Activated naive CD8-positive, alpha-beta T cell treated with anti-CD3 and anti-CD28 coated beads for 36 hours (primary cell): ENCODE data around the gene RAX. TPM values are rescaled to one million over a fixed set of nuclear protein-coding genes. Genes with fewer than 3 reads are reported as not detected.
A peak's percentile ranks its signal among the peaks of the same experiment; 100 is the strongest.

Experiments used
- DNase-seq: peaks from one replicate; pipeline ENCODE4 v3.0.0; 2021
- H3K27ac Mint-ChIP-seq: one replicate; pipeline ENCODE4 v1.8.0; 2022; ENCODE audit warnings: mild to moderate bottlenecking, moderate library complexity, mixed read lengths
- H3K27me3 Mint-ChIP-seq: one replicate; pipeline ENCODE4 v1.8.0; 2022; ENCODE audit warnings: mild to moderate bottlenecking, mixed read lengths
- H3K36me3 Mint-ChIP-seq: one replicate; pipeline ENCODE4 v1.8.0; 2021; ENCODE audit warnings: mild to moderate bottlenecking, mixed read lengths
- H3K4me1 Mint-ChIP-seq: one replicate; pipeline ENCODE4 v1.8.0; 2021; ENCODE audit warnings: mixed read lengths
- H3K4me3 Mint-ChIP-seq: one replicate; pipeline ENCODE4 v1.8.0; 2022; ENCODE audit warnings: mild to moderate bottlenecking, moderate library complexity, mixed read lengths
- H3K9me3 Mint-ChIP-seq: one replicate; pipeline ENCODE4 v1.8.0; 2022; ENCODE audit warnings: mixed read lengths
- total RNA-seq, 2 experiments: library from RNA; stranded (reverse); gene quantifications; one replicate each; pipeline ENCODE4 v1.2.3, GENCODE V29; 2021

The RAX gene
- total RNA-seq, 2 experiments from 2014 or later = not detected

DNA sequence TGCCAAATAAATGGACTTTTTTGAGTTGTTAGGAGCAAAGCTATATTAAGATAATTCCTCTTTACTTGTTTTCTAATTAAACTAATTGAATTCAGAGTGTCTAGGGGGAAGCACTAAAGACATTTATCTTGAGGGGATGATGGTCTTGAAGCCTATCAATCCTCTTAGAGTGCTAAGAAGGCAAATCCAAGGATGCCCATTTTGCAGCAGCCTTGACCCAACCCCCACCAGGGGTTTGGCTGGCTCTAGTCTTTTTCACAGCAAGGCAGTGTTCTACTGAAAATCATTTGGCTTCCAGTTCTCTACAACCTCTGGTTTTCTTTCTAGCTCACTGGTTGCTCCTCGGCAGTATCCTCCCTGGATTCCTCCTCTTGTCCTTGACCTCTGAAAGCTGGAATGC, 6.5 kb upstream of the RAX start:
- Mint-ChIP-seq H3K4me1 (peaks cover 3% of the 10 kb centered on the region), H3K27me3 (peaks cover 73% of the 10 kb centered on the region), H3K36me3 (no peaks in the 10 kb centered on the region), H3K27ac (no peak overlapping the region), H3K9me3 (no peaks in the 10 kb centered on the region), H3K4me3 (no peak overlapping the region)
- DNase-seq = no peak

- Mint-ChIP-seq H3K27me3 (peaks cover 73% of the 10 kb centered on the region), H3K4me3 (no peak overlapping the region), H3K4me1 (peaks cover 3% of the 10 kb centered on the region), H3K9me3 (no peaks in the 10 kb centered on the region), H3K27ac (no peak overlapping the region), H3K36me3 (no peaks in the 10 kb centered on the region)
- DNase-seq = no peak
These were observed 5.9 kb upstream of the RAX start for GRCh38 chr18:59279193-59279592.

DNA sequence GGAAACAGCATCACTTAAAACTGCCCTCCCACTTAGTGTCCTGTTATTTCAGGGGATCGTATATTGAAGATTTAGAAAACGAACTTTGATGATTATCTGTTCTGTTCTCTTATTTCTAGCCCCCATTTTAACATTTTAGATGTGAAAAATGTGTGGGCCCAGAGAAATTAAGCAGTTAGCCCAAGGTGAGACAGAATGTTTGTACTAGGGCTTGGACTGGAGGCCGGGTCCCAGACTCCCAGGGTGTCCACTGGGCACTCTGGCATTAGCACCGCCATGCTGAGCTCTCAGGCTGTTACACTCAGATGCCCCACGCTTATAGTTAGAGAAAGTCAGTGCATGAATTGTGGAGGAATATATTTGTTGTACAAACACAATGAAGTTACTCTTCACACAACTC, 5.5 kb upstream of the RAX start:
- Mint-ChIP-seq H3K27ac (no peak overlapping the region), H3K4me1 (peaks cover 3% of the 10 kb centered on the region), H3K27me3 (peaks cover 73% of the 10 kb centered on the region), H3K9me3 (no peaks in the 10 kb centered on the region), H3K4me3 (no peak overlapping the region), H3K36me3 (no peaks in the 10 kb centered on the region)
- DNase-seq = no peak

DNA sequence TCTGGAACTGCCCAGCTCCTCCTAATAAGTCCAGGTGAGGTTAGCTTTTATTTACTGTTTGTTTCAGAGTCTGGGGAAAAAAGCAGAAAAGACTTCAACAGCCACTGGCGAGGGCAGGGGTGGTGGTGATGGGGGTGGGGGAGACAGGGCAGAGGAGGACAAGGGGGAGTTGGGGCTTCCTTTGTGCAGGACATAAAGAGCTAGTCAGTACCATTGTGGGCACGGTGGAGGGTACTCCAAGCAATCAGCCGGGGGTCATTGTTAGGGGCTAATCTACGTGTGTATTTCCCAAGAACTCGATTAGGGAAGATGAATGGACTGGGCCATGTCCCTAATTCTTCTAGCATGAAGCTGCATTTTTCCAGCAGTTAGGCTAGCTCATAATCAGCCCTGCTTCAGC, 2.8 kb upstream of the RAX start:
- H3K36me3 Mint-ChIP-seq = no peaks in the 10 kb centered on the region
- no peak overlapping the region for H3K4me3 Mint-ChIP-seq
- H3K27ac Mint-ChIP-seq = no peak overlapping the region
- H3K9me3 Mint-ChIP-seq = no peaks in the 10 kb centered on the region
- H3K4me1 Mint-ChIP-seq = peaks cover 9% of the 10 kb centered on the region
- peaks cover 78% of the 10 kb centered on the region for H3K27me3 Mint-ChIP-seq
- no peak for DNase-seq

- no peak for DNase-seq
- Mint-ChIP-seq H3K27ac (no peak overlapping the region), H3K36me3 (no peaks in the 10 kb centered on the region), H3K4me3 (no peak overlapping the region), H3K4me1 (peaks cover 9% of the 10 kb centered on the region), H3K27me3 (peaks cover 78% of the 10 kb centered on the region), H3K9me3 (no peaks in the 10 kb centered on the region)
These were observed 2.2 kb upstream of the RAX start for GRCh38 chr18:59275406-59275949.

DNA sequence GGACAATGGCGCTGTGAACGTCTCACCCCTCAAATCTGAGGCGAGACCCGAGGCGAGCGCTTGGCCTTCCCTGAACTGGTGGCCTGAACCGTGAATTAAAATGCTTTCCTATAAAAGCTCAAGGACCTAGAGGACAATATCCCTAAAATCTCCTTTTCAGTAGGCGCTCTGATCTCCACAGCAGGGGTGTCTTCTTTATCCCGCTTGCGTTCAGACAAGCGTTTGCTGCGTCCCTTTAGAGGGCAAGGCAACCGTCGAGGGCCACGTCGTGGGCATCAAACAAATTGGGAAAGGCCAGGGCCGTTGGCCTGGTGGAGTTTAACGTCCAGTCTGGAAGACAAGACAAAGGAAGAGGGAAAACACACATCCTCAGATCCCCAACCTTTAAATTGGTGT, 1.3 kb upstream of the RAX start:
- Mint-ChIP-seq H3K27me3 (peaks cover 81% of the 10 kb centered on the region), H3K4me1 (peaks cover 12% of the 10 kb centered on the region), H3K27ac (no peak overlapping the region), H3K4me3 (no peak overlapping the region), H3K36me3 (no peaks in the 10 kb centered on the region), H3K9me3 (no peaks in the 10 kb centered on the region)
- DNase-seq = no peak

GRCh38 chr18:59273759-59274532, 692 bp upstream of the RAX start:
- H3K4me3 Mint-ChIP-seq = no peak overlapping the region
- no peak for DNase-seq
- no peak overlapping the region for H3K27ac Mint-ChIP-seq
- H3K27me3 Mint-ChIP-seq = peaks cover 84% of the 10 kb centered on the region
- H3K9me3 Mint-ChIP-seq = no peaks in the 10 kb centered on the region
- peaks cover 14% of the 10 kb centered on the region for H3K4me1 Mint-ChIP-seq
- H3K36me3 Mint-ChIP-seq = no peaks in the 10 kb centered on the region

DNA sequence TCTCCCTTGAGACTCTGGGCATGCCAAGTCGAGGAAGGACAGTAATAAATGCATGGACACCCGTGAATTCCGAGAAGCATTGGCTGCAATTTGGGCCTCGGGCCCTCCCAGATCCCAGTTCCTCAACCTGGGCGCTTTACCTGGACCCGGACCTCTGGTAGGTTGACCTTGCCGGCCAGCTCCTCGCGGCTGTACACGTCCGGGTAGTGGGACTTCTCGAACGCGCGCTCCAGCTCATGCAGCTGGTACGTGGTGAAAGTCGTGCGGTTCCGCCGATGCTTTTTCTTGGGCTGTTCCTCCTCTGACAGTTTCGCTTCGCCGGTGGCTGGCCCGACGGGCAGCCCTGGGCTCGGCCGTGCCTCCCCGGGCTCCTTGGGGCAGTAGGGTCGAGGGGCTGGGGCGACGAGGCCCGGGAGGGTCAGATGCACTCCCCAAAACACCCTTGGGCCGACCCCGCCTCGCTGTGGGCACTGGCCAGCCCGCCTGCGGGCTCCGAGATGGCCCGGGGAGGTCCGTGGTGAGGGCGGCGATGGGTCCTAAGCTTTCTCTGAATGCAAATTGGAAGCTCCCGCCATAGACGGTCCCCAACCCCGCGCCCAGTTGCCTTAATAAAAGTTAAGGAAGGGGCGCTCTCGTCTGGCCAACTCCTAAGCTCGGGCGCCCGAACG, 899 bp downstream of the RAX start:
- Mint-ChIP-seq H3K27me3 (peaks cover 87% of the 10 kb centered on the region), H3K36me3 (no peaks in the 10 kb centered on the region), H3K9me3 (no peaks in the 10 kb centered on the region), H3K4me3 (no peak overlapping the region), H3K4me1 (peaks cover 23% of the 10 kb centered on the region), H3K27ac (no peak overlapping the region)
- DNase-seq = no peak

- no peaks in the 10 kb centered on the region for H3K36me3 Mint-ChIP-seq
- peaks cover 87% of the 10 kb centered on the region for H3K27me3 Mint-ChIP-seq
- no peak overlapping the region for H3K27ac Mint-ChIP-seq
- H3K4me1 Mint-ChIP-seq = peaks cover 23% of the 10 kb centered on the region
- DNase-seq = no peak
- H3K4me3 Mint-ChIP-seq = no peak overlapping the region
- H3K9me3 Mint-ChIP-seq = no peaks in the 10 kb centered on the region
These were observed 1.5 kb downstream of the RAX start for GRCh38 chr18:59271606-59272220.

GRCh38 chr18:59270689-59271257, 2.5 kb downstream of the RAX start:
- Mint-ChIP-seq H3K27ac (no peak overlapping the region), H3K36me3 (no peaks in the 10 kb centered on the region), H3K4me1 (peaks cover 23% of the 10 kb centered on the region), H3K9me3 (no peaks in the 10 kb centered on the region), H3K27me3 (peaks cover 87% of the 10 kb centered on the region), H3K4me3 (no peak overlapping the region)
- no peak for DNase-seq

DNA sequence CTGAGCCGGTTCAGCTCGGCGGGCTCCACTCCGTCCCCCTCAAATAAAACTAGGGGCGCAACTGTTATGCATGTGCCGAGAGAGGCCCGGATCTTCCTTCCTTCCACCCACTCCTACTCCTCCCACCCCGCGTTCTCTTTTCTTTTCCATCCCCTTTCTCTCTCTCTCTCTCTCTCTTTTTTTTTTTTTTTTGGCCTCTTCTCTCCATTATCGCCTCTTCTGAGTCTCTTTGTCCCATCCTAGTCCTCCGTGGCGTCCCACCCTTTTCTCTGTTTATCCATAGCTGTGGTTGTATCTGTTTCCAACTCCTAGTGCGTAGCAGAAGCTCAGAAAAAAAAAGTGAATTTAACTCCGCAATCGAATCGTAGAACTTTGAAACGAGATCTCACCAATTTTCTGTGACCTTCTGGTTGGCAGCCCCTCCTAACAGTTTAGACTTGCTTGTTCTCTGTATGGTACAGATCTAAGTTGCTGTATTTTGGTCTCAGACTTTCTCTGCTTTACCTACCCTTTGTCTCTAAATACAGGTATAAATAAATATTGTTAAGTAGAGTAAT, 3.6 kb downstream of the RAX start:
- no peak overlapping the region for H3K27ac Mint-ChIP-seq
- peaks cover 89% of the 10 kb centered on the region for H3K27me3 Mint-ChIP-seq
- no peaks in the 10 kb centered on the region for H3K36me3 Mint-ChIP-seq
- H3K4me1 Mint-ChIP-seq = peaks cover 21% of the 10 kb centered on the region
- peak overlapping the region; percentile 61 for H3K4me3 Mint-ChIP-seq
- DNase-seq = no peak
- no peaks in the 10 kb centered on the region for H3K9me3 Mint-ChIP-seq

- Mint-ChIP-seq H3K27me3 (peaks cover 89% of the 10 kb centered on the region), H3K36me3 (no peaks in the 10 kb centered on the region), H3K4me1 (peaks cover 21% of the 10 kb centered on the region), H3K4me3 (no peak overlapping the region), H3K9me3 (no peaks in the 10 kb centered on the region), H3K27ac (no peak overlapping the region)
- DNase-seq = peak; percentile 69
These were observed 4.3 kb downstream of the RAX start for GRCh38 chr18:59268721-59269562.

DNA sequence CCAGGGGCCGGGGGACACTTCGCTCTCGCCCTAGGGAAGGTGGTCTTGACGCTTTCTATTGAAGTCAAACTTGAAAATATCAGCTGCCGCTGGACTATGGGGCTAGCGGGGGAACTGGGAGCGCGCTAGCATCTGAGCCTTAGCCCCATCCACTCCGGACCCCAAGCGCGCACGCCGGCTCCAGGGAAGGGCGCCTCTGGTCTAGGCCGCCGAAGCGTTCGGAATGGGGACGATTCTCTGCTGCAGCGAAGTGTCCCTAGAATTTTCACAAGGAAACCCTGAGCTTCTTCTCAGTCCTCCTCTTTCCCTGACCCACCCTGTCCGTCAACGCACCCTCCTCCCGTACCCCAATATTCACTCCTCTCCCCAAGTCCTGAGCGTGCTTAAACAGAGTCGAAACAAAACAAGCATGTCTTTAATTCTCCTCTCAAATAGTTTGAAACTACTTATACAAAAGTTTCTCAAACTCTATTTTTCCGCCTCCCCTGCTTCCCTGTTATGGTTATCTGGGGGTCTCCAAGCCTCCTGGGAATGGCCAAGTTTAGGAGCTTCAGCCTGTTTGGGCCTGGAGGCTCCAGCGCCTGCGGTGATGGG, 5.0 kb downstream of the RAX start:
- H3K27ac Mint-ChIP-seq = no peak overlapping the region
- no peaks in the 10 kb centered on the region for H3K9me3 Mint-ChIP-seq
- H3K4me1 Mint-ChIP-seq = peaks cover 19% of the 10 kb centered on the region
- DNase-seq = no peak
- H3K4me3 Mint-ChIP-seq = no peak overlapping the region
- H3K27me3 Mint-ChIP-seq = peaks cover 90% of the 10 kb centered on the region
- no peaks in the 10 kb centered on the region for H3K36me3 Mint-ChIP-seq
